ENCODE results near the gene SMIM10. TPM values are rescaled to one million over a fixed set of nuclear protein-coding genes. Genes with fewer than 3 reads are reported as not detected.

Gene SMIM10
- total and polyA plus RNA-seq, 2 of the 13 experiments (the other 11 are each of a cell fraction or from before 2014, with no cell fraction given), result not detected

DNA sequence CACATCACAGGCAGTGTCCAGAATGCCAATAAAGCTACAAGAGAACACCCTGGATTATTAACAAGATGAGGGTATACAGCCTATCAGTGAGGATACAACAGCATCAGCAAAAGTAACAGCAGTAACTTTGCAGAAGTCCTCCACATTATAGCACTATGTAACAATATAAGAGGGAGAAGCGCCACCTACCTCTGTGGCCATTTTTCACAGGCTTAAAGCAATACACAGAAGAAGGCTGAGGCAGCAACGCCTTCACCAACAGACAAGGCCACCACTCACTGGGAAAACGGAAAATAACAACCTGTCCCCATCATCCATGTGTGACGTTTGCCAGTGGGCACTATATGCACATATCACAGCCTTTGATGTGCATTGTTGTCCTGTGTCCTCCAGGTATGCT, 19.0 kb downstream of the SMIM10 start:
- in situ Hi-C loops (cut with HindIII; ENCODE audit: extremely low pct_ligation_motif_present, low pct_unique_long_range_greater_than_20kb) (no loop called here), intact Hi-C loops (cut with micrococcal nuclease; ENCODE audit: unreplicated experiment) (no loop called here)
- Histone ChIP-seq H4K20me1 (ENCODE audit: insufficient read depth, low read length) (no peaks in the 10 kb centered on the region), H3K4me1 (ENCODE audit: insufficient read depth, low read length) (peaks cover 28% of the 10 kb centered on the region), H3K79me2 (ENCODE audit: insufficient read depth, low read length) (no peaks in the 10 kb centered on the region), H3K27me3 (ENCODE audit: control insufficient read depth in 1 of 2, insufficient read depth in 2 of 2, low read length in 2 of 2) (no peaks in the 10 kb centered on the region; a peak in 1 of 5 replicates), H3K9me3 (ENCODE audit: low read length) (no peaks in the 10 kb centered on the region), H3K4me2 (ENCODE audit: low read depth, low read length) (no peak overlapping the region), H3K4me3 (replicated peaks in 1 of 3; ENCODE audit: insufficient read depth in 1 of 3, low read depth in 2 of 3, low read length in 3 of 3) (no peak overlapping the region), H2AFZ (ENCODE audit: low read length) (no peak overlapping the region), H3K36me3 (replicated peaks in 1 of 2; ENCODE audit: control insufficient read depth in 1 of 2, insufficient read depth in 2 of 2, low read length in 2 of 2) (no peaks in the 10 kb centered on the region), H3K9ac (ENCODE audit: insufficient read depth, low read depth, low read length) (no peak overlapping the region), H3K27ac (ENCODE audit: extremely low read length, insufficient read depth, low read length) (no peak overlapping the region)
- ATAC-seq (no peak), FAIRE-seq (no peak), DNase-seq (ENCODE audit: low spot score) (no peak)
- ChIA-PET POLR2A (no interaction called here), CTCF (ENCODE audit: low intra/inter-chr PET ratio, low total read pairs) (no interaction called here)
- TF ChIP-seq ZNF414 (CRISPR knock-in tag; IDR thresholded peaks at IDR 0.05) (no peak), FOXK1 (CRISPR knock-in tag; IDR thresholded peaks at IDR 0.05; ENCODE audit: borderline replicate concordance, low read depth) (no peak), RBM22 (optimal IDR thresholded peaks at IDR 0.05; ENCODE audit: low read length) (no peak), ZNF644 (CRISPR knock-in tag; IDR thresholded peaks at IDR 0.05; ENCODE audit: low read depth) (no peak), HNRNPL (IDR thresholded peaks at IDR 0.05; ENCODE audit: low read depth, low read length) (no peak)
- BruUV-seq (replicated peaks), result no TSS peak
- 71% methylated on average over 1 of the region's 4 CpGs for WGBS (ENCODE audit: low lambda C conversion rate)

DNA sequence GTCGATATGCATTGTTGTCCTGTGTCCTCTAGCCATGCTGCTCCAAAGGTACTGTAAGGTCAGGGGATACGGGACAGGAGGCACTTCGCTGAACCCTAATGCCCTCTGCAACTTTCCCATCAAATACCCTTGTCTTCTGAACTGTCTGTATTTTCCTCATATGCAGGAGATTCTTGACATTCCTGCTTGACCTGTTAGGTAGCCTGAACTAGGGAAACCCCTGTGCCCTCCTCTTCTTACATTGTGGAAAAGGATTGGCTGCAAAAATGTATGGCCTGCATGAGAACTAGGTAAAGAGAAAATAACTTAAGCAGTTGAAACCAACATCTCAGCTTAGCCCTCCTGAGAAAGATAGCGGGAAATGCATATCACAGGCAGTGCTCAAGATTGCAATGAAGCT, 20.1 kb downstream of the SMIM10 start:
- no peak for FAIRE-seq
- no peak for ATAC-seq
- peaks cover 28% of the 10 kb centered on the region for H3K4me1 ChIP-seq (ENCODE audit: insufficient read depth, low read length)
- H3K79me2 ChIP-seq (ENCODE audit: insufficient read depth, low read length), result no peaks in the 10 kb centered on the region
- POLR2A ChIA-PET, result no interaction called here
- 30% methylated on average over 3 of the region's 4 CpGs for WGBS (ENCODE audit: low lambda C conversion rate)
- no peak for DNase-seq (ENCODE audit: low spot score)
- intact Hi-C loops (cut with micrococcal nuclease; ENCODE audit: unreplicated experiment), result no loop called here
- no peaks in the 10 kb centered on the region for H3K36me3 ChIP-seq (replicated peaks in 1 of 2; ENCODE audit: control insufficient read depth in 1 of 2, insufficient read depth in 2 of 2, low read length in 2 of 2)
- CTCF ChIA-PET (ENCODE audit: low intra/inter-chr PET ratio, low total read pairs), result no interaction called here
- BruUV-seq (replicated peaks), result no TSS peak
- H3K27me3 ChIP-seq (ENCODE audit: control insufficient read depth in 1 of 2, insufficient read depth in 2 of 2, low read length in 2 of 2), result no peaks in the 10 kb centered on the region; a peak in 1 of 5 replicates
- no peak overlapping the region for H3K9ac ChIP-seq (ENCODE audit: insufficient read depth, low read depth, low read length)
- H3K4me2 ChIP-seq (ENCODE audit: low read depth, low read length), result no peak overlapping the region
- no peak overlapping the region for H3K4me3 ChIP-seq (replicated peaks in 1 of 3; ENCODE audit: insufficient read depth in 1 of 3, low read depth in 2 of 3, low read length in 3 of 3)
- H3K9me3 ChIP-seq (ENCODE audit: low read length), result no peaks in the 10 kb centered on the region
- in situ Hi-C loops (cut with HindIII; ENCODE audit: extremely low pct_ligation_motif_present, low pct_unique_long_range_greater_than_20kb), result no loop called here
- H3K27ac ChIP-seq (ENCODE audit: extremely low read length, insufficient read depth, low read length), result no peak overlapping the region
- H4K20me1 ChIP-seq (ENCODE audit: insufficient read depth, low read length), result no peaks in the 10 kb centered on the region
- H2AFZ ChIP-seq (ENCODE audit: low read length), result no peak overlapping the region
- TF ChIP-seq NFIB (CRISPR knock-in tag; IDR thresholded peaks at IDR 0.05; ENCODE audit: borderline replicate concordance) (no peak), SETDB1 (CRISPR knock-in tag; IDR thresholded peaks at IDR 0.05; ENCODE audit: borderline replicate concordance) (no peak), ZNF563 (CRISPR knock-in tag; IDR thresholded peaks at IDR 0.05) (no peak), KLF9 (CRISPR knock-in tag; IDR thresholded peaks at IDR 0.05; ENCODE audit: low read depth) (no peak), TBP (CRISPR knock-in tag; IDR thresholded peaks at IDR 0.05) (no peak), ZNF430 (CRISPR knock-in tag; IDR thresholded peaks at IDR 0.05) (no peak), SCMH1 (CRISPR knock-in tag; IDR thresholded peaks at IDR 0.05; ENCODE audit: borderline replicate concordance) (no peak), MIXL1 (CRISPR knock-in tag; IDR thresholded peaks at IDR 0.05) (no peak), ZNF264 (CRISPR knock-in tag; IDR thresholded peaks at IDR 0.05) (no peak), GTF2F1 (IDR thresholded peaks at IDR 0.05; ENCODE audit: low read length) (no peak)
- TF ChIP-seq, protein P1, sequence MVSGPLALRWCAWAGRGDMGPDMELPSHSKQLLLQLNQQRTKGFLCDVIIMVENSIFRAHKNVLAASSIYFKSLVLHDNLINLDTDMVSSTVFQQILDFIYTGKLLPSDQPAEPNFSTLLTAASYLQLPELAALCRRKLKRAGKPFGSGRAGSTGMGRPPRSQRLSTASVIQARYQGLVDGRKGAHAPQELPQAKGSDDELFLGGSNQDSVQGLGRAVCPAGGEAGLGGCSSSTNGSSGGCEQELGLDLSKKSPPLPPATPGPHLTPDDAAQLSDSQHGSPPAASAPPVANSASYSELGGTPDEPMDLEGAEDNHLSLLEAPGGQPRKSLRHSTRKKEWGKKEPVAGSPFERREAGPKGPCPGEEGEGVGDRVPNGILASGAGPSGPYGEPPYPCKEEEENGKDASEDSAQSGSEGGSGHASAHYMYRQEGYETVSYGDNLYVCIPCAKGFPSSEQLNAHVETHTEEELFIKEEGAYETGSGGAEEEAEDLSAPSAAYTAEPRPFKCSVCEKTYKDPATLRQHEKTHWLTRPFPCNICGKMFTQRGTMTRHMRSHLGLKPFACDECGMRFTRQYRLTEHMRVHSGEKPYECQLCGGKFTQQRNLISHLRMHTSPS (CRISPR knock-in tag; IDR thresholded peaks at IDR 0.05; ENCODE audit: low read depth), result no peak
- TF ChIP-seq, protein P2, sequence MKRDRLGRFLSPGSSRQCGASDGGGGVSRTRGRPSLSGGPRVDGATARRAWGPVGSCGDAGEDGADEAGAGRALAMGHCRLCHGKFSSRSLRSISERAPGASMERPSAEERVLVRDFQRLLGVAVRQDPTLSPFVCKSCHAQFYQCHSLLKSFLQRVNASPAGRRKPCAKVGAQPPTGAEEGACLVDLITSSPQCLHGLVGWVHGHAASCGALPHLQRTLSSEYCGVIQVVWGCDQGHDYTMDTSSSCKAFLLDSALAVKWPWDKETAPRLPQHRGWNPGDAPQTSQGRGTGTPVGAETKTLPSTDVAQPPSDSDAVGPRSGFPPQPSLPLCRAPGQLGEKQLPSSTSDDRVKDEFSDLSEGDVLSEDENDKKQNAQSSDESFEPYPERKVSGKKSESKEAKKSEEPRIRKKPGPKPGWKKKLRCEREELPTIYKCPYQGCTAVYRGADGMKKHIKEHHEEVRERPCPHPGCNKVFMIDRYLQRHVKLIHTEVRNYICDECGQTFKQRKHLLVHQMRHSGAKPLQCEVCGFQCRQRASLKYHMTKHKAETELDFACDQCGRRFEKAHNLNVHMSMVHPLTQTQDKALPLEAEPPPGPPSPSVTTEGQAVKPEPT (CRISPR knock-in tag; IDR thresholded peaks at IDR 0.05; ENCODE audit: low read depth), result no peak
